NCI-H345 (cell line): ENCODE results near the gene CLNK.
"Not testable (repeated sequence)": the region's sequence is repeated elsewhere in the genome, so short reads cannot be mapped to it uniquely, and the experiment has no call there.

Source experiments
- DNase-seq: peaks from one replicate; lab custom pipeline; 2025; lab: John Stamatoyannopoulos, UW

Gene CLNK

GRCh38 chr4:10577018-10577417 lies 107.5 kb downstream of the CLNK start:
- no peak for DNase-seq

DNA sequence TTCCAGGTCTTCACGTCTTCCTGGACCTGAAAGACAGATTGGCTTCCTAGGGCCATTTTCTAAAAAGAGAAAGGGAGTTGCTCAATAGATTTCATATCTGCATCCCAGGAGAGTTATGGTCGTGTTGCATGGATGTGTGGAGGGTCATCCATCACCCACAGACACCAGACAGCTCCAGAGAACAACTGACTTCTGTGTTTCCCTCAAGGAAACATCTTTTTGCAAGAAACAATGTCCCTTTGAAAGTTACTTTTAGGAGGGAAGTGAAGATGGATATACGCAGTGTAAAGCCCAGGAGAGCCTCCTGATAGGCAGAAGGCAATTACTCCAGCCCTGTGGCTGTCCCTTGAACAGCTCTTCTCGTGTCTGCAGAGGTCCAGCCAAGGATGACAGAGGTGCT lies 108.3 kb downstream of the CLNK start:
- no peak for DNase-seq

DNA sequence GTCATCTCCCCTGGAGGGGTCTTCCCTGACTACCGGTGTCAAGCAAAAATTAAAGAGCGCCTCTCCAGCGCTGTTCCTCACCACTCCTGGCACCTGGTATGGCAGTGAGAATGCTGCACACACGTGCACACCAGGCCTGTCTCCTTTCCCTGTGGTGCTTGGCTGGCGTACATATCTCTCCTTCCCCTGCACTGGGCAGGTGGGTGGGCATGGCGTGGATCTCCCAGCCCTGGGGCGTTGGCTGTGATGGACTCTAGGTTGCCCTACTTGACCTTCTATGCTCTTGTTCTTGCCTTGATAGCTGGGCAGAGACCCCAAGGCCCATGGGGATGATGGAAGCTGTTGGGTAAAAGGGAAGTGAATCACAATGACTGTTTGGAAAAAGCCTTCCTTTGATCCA lies 109.2 kb downstream of the CLNK start:
- no peak for DNase-seq

- not testable (repeated sequence) for DNase-seq
Observed at GRCh38 chr4:10574553-10574952, 110.0 kb downstream of the CLNK start.

- no peak for DNase-seq
Observed at GRCh38 chr4:10571909-10572308, 112.7 kb downstream of the CLNK start.

DNA sequence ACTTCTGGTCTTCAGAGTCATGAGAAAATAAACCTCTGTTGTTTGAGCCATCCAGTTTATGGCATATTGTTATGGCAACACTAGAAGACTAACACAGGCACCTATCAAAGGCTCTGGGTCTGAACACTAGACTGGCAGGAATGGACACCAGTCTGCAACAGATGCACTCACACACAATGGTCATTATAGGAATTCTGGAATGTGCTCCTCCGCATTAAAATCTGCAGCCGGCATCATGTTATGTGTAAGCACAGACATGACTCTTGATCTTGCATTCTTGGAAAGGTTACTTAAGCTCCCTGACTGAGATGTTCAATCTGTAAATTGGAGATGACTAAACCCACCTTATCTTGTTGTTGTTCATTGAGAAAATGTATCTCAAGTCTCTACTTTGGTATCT lies 115.1 kb downstream of the CLNK start:
- DNase-seq = no peak

GRCh38 chr4:10567766-10568165 lies 116.8 kb downstream of the CLNK start:
- DNase-seq = no peak

DNA sequence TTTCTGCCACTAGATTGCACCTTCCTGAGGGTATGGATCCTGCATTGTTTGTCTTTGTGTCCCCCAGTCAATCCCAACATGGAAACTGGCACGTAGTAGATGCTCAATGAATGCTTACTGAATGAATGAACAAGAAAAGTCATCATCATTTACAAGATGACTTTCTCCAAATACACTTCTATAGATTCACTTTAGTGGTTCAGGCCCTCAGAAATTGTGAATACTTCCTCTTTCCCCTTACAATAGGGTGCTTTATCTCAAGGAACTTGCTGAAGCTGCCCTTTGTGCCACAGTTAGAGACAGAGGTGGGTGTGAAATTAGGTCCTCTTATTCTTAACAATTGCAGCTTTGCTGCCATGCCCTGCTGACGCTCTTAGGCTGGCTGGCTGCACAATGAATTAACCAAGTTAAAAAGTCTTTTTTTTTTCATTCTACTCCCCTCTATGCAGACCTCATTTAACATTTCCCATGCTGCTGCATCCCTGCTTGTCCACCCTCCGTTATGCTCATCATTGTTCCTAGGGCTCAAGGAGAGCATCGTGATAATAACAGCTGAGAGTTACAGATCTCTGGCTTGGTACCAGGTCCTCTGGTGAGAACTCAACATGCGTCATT lies 119.3 kb downstream of the CLNK start:
- no peak for DNase-seq

DNA sequence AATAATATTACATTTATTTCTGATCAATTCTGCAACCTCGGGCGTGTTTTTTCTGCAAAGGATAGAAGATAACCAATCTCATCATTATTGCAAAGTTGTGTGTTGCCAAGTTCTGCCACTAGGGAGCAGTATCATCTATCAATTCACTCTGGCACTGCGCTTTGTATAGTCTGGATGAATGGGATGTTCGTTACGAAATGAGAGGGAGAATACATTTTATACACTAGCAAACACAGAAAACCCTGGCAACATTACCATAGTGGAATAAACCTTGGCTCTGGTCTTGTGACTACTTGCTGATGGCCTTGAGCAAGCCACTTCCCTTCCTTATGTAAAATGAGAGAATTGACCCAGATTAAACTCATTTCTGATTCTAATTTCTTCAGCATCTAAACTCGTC lies 129.9 kb downstream of the CLNK start:
- DNase-seq = peak; percentile 62

DNA sequence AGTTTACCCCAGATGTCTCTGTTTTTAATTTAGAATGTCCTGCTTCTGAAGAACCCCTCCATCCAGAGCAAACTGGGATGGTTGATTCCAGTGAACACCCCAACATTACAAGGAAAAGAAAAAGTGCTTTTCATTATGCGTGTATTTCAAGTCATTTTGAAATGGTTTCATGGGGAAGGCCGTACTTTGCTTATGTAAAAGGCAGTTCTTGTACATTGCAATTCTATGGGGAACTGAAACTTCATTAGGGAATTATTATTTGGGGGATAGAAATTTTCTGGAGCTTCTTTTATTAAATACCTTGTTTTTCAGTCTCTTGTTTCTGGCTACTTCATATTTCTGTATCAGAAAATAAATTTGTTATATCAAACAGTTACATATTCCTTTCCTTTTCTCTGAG lies 130.4 kb downstream of the CLNK start:
- DNase-seq = no peak

GRCh38 chr4:10552591-10553280 lies 131.8 kb downstream of the CLNK start:
- no peak for DNase-seq

DNA sequence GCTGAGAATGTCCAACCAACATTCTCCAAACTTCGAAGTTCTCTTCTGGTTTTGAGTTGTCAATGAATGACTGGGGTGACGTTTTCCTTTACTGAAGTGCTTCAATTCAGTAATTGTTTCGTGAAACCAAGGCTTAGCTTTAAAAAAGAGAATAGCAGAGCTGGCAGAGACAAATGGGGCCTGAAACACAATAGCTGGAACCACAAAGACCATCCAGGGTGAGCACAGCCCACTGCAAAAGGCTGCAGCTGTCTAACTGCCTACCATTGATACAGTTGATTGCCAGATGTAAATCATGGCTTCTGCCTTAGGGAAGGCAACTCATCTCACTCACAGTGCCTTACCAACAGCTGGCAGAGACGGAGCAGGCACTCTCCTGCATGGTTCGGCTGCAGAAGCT lies 148.7 kb downstream of the CLNK start:
- DNase-seq = peak; percentile 24

GRCh38 chr4:10534820-10535219 lies 149.7 kb downstream of the CLNK start:
- no peak for DNase-seq

- no peak for DNase-seq
Observed at GRCh38 chr4:10532155-10532554, 152.4 kb downstream of the CLNK start.

DNA sequence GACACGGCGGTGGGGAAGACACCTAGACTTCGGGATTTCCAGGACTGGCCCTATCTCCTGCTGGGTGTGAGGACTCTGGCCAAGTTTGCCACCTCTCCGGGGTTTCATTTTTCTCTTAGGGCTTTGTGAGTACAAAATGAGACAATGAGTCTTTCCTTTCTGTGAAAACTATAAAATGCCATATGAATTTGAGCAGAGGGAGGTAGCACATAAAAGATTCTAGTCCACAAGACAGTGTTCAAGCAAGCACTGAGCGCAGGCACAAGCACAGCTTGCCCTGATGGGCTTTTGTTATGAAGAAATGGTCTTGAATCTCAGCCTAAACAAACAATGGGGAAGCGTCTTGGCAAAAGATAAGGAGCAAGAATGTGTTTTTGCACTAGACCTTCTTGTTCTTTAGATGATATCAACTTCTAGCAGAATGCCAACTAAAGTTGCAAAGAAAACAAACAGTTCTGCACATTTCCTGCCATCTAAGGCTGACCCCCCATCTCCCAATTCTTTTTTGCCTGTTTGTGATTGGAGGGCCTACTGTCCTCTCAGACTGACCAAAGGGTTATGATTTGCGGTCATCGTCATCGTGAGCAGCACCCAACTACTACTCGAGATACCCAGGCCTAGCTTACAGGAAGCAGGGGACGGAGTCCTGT lies 154.3 kb downstream of the CLNK start:
- DNase-seq = no peak

GRCh38 chr4:10529291-10530136 lies 155.1 kb downstream of the CLNK start:
- DNase-seq = no peak

DNA sequence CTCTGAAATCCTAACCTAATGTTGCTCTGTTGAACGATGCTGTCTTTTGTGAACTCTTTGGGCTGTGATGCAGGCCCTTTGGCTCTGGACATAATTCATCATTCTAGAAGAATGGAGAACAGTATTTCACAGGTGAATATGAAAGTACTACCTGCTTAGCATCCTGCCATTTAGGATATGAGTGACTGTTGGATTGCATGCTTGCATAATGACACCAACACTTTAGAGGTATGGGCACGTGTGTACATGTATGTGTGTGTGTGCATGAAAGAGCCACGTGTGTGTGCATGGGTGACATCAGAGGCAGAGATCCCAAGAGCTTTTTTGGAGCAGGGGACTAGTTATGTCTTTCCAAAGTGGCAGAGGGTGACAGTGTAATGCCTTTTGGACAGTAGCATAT lies 157.1 kb downstream of the CLNK start:
- no peak for DNase-seq

GRCh38 chr4:10526429-10527222 lies 157.9 kb downstream of the CLNK start:
- no peak for DNase-seq

- no peak for DNase-seq
Observed at GRCh38 chr4:10524196-10524833, 160.3 kb downstream of the CLNK start.

DNA sequence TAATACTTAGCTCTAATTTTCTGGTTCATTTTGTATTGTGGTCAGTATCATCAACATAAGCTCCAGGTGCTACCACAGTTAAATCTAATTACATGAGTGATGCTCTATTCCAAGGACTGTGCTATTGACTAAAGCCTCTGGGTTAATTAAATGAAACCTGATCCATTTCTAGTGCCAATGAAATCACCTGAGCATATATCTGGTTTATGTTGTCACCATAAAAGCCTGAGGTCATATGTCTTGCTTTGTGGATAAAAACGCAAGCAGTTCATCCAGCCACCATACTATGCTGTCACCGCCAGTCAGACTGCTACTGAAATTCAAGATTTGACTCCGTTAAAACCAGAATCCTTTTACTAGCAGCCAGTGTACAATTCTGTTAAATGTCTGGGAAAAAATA lies 163.1 kb downstream of the CLNK start:
- DNase-seq = peak; percentile 48

GRCh38 chr4:10509733-10510132 lies 174.8 kb downstream of the CLNK start:
- DNase-seq = no peak
